ENCODE results near the gene ST13.

- TF ChIP-seq POLR2A (IDR thresholded peaks at IDR 0.05) (no peak), POLR2AphosphoS5 (IDR thresholded peaks at IDR 0.05) (no peak), CTCF (IDR thresholded peaks at IDR 0.05) (no peak)
These were observed 3.1 kb downstream of the ST13 start for GRCh38 chr22:40853333-40853732.
